GM19438 (cell line): ENCODE measurements around the gene SPATA33.
"Not testable (repeated sequence)": the region's sequence is repeated elsewhere in the genome, so short reads cannot be mapped to it uniquely, and the experiment has no call there.

ENCODE experiments used
- ATAC-seq: cut with Tn5 transposase; IDR thresholded peaks from one replicate; pipeline ENCODE4 v1.9.1; 2021; ENCODE audit warnings: low read depth; ENCODE audit not compliant: unreplicated experiment

SPATA33 gene

GRCh38 chr16:89624777-89625761, 32.6 kb upstream of the SPATA33 start:
- ATAC-seq, result no peak

GRCh38 chr16:89629827-89630610, 27.6 kb upstream of the SPATA33 start:
- ATAC-seq, result no peak

- no peak for ATAC-seq
Observed at GRCh38 chr16:89633064-89633631, 24.5 kb upstream of the SPATA33 start.

- not testable (repeated sequence) for ATAC-seq
Observed at GRCh38 chr16:89634463-89635385, 22.9 kb upstream of the SPATA33 start.

- no peak for ATAC-seq
Observed at GRCh38 chr16:89636663-89637062, 21.0 kb upstream of the SPATA33 start.

- no peak for ATAC-seq
Observed at GRCh38 chr16:89637379-89637778, 20.3 kb upstream of the SPATA33 start.

- ATAC-seq, result no peak
Observed at GRCh38 chr16:89638455-89638854, 19.2 kb upstream of the SPATA33 start.

GRCh38 chr16:89639385-89639784, 18.3 kb upstream of the SPATA33 start:
- no peak for ATAC-seq

- no peak for ATAC-seq
Observed at GRCh38 chr16:89641458-89642119, 16.0 kb upstream of the SPATA33 start.

- no peak for ATAC-seq
Observed at GRCh38 chr16:89642574-89642973, 15.1 kb upstream of the SPATA33 start.

- no peak for ATAC-seq
Observed at GRCh38 chr16:89643769-89644300, 13.8 kb upstream of the SPATA33 start.

GRCh38 chr16:89645122-89645521, 12.5 kb upstream of the SPATA33 start:
- ATAC-seq, result no peak

GRCh38 chr16:89646270-89646669, 11.4 kb upstream of the SPATA33 start:
- no peak for ATAC-seq

GRCh38 chr16:89646906-89647305, 10.7 kb upstream of the SPATA33 start:
- no peak for ATAC-seq

- no peak for ATAC-seq
Observed at GRCh38 chr16:89651584-89651983, 6.1 kb upstream of the SPATA33 start.

GRCh38 chr16:89653656-89654295, 3.9 kb upstream of the SPATA33 start:
- ATAC-seq, result no peak

GRCh38 chr16:89655062-89655643, 2.5 kb upstream of the SPATA33 start:
- ATAC-seq, result no peak

- no peak for ATAC-seq
Observed at GRCh38 chr16:89656435-89657121, 1.1 kb upstream of the SPATA33 start.
